D721Med (cell line): ENCODE results near the gene GLRX5.

Experiments used
- DNase-seq: peaks from one replicate; pipeline ENCODE4 v3.0.0; 2011; ENCODE audit warnings: low spot score; ENCODE audit not compliant: insufficient read length
- FAIRE-seq: peaks from 2 replicates; lab custom pipeline; 2011; peaks lifted over from hg19 to GRCh38; lab: Jason Lieb, UNC
- CTCF ChIP-seq: IDR thresholded peaks from 2 replicates; pipeline ENCODE4 v1.5.1; 2012; ENCODE audit warnings: mild to moderate bottlenecking, control low read depth; ENCODE audit not compliant: insufficient read depth; ENCODE audit errors: missing control alignments

Gene GLRX5

GRCh38 chr14:95531473-95531872 is 3.4 kb upstream of the GLRX5 start:
- DNase-seq (no peak), FAIRE-seq (no peak)
- no peak for TF ChIP-seq CTCF

GRCh38 chr14:95531969-95532368 is 2.9 kb upstream of the GLRX5 start:
- DNase-seq (no peak), FAIRE-seq (no peak)
- no peak for TF ChIP-seq CTCF

- FAIRE-seq (no peak), DNase-seq (no peak)
- TF ChIP-seq CTCF = no peak
Observed at GRCh38 chr14:95533391-95533821, 1.4 kb upstream of the GLRX5 start.

GRCh38 chr14:95533822-95534221 is 1.0 kb upstream of the GLRX5 start:
- TF ChIP-seq CTCF = no peak
- DNase-seq (no peak), FAIRE-seq (no peak)

GRCh38 chr14:95535226-95536021 is 574 bp downstream of the GLRX5 start:
- FAIRE-seq (no peak), DNase-seq (no peak)
- TF ChIP-seq CTCF = no peak

- DNase-seq (no peak), FAIRE-seq (no peak)
- TF ChIP-seq CTCF = no peak
Observed at GRCh38 chr14:95536036-95536593, 1.3 kb downstream of the GLRX5 start.

- no peak for FAIRE-seq
- DNase-seq = no peak
- no peak for TF ChIP-seq CTCF
Observed at GRCh38 chr14:95536671-95537070, 1.8 kb downstream of the GLRX5 start.
